HG03139 (cell line): Measurements from ENCODE around the gene SORCS3.

Experiments
- ATAC-seq: cut with Tn5 transposase; IDR thresholded peaks from one replicate; pipeline ENCODE4 v1.9.1; 2021; ENCODE audit not compliant: unreplicated experiment

Gene SORCS3

DNA sequence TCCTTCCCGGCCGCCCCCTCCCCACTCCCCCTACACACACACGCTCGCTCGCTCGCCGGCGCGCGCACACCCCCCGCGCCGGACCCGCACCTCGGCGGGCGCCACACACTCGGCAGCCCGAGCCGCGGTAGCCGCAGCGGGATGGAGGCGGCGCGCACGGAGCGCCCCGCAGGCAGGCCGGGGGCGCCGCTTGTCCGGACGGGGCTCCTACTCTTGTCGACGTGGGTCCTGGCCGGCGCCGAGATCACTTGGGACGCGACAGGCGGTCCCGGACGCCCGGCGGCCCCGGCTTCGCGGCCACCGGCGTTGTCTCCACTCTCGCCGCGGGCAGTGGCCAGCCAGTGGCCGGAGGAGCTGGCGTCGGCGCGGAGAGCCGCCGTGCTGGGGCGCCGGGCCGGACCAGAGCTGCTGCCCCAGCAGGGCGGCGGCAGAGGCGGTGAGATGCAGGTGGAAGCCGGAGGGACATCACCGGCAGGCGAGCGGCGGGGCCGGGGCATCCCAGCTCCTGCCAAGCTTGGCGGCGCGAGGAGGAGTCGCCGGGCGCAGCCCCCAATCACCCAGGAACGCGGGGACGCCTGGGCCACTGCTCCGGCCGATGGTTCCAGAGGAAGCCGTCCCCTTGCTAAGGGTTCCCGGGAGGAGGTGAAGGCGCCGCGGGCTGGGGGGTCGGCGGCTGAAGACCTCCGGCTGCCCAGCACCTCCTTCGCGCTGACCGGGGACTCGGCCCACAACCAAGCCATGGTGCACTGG lies at the start of gene SORCS3:
TSS of gene SORCS3 (plus strand) at position 104 of the 750 bp plus-strand sequence.
- ATAC-seq: no peak

DNA sequence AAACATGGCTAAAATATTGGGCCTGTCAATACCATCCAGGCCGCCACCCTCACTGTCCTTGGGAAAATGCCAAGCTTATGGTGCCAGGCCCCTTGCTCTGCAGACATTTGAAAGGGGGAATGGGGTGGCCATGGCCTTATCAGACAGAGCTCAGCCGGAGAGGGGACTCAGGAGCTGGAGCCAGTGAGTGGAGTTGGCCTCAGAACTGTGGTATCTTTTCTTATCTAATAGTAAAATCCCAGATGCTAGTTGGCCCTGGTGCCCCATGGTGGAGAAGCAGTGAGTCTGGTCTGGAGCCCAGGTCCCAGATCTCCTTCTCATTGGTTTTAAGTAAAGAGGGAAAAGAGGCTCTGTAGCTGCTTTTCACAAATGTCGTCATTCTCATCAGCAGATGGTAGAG lies 49.6 kb upstream of the SORCS3 start:
- ATAC-seq: no peak

DNA sequence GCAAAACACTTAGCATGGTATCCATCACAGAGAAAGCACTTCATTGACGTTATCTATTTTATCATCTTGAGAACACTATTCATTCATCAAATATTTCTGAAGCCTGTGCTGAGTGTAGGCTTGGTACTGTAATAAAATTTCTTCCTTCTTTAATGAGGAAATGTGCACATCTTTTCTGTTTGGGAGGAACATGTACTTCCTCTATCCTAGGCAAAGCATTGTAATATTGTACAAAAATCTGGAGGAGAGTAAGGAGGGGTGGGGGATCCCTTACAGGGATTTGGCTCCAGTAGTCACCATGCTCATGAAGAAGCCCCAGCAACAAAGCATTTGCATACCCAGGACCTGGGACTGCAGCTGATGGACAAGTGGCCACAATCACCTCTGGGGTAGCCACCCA lies 39.9 kb upstream of the SORCS3 start:
- no peak for ATAC-seq

DNA sequence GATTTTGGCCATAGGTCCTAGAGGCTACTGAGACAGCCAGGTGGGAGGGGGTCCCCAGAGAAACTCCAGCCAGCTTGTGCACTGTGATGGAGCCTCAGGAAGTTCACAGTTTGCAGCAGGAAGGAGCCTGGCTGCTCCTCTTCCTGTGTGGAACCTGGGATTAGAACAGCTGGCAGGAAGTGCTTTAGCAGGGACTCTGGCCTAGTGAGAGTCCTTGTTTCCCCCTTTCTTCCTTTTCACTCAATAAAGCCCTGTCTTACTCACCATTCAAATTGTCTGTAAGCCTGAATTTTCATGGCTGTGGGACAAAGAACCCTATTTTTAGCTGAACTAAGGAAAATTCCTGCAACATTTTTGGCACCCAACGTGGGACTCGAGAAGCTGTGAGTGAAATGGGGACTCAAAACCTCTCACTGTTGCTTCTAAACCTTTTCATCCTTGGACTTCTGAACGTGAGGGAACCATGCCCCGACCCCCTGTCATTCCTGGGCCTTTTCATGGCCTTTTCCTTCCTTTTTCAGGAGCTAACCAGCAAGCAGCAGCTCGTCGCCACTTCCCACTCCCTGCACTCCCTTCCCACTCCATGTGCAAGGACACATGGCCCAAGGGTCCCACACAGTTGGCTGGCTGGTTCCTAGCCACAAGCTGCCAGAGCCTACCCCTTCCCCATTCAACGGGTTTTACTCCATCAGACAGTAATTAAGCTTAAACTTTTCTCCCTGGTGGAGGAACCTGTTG lies 32.8 kb upstream of the SORCS3 start:
- ATAC-seq: no peak

DNA sequence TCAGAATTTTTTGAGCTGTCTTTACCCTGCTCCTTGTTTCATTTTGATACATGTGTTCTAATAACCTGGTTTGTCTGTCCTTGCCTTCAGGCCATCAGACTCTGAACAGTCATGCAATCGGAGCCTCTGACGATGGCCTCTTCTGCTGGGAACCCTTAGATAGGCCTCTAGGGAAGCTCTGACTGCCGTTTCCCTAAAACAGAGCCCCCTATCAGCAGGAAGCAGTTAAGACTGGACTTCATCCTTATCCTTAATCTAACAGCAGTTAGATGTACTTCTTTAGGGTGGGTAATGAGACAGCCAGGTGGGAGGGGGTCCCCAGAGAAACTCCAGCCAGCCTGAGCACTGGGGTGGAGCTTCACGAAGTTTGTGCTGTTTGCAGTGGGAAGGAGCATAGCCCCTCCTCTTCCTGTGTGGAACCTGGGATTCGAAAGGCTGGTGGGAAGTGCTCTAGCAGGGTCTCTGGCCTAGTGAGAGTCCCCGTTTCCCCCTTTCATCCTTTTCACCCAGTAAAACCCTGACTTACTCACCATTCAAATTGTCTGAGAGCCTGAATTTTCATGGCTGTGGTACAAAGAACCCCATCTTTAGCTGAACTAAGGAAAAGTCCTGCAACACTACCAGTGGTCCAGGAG lies 28.4 kb upstream of the SORCS3 start:
- no peak for ATAC-seq

DNA sequence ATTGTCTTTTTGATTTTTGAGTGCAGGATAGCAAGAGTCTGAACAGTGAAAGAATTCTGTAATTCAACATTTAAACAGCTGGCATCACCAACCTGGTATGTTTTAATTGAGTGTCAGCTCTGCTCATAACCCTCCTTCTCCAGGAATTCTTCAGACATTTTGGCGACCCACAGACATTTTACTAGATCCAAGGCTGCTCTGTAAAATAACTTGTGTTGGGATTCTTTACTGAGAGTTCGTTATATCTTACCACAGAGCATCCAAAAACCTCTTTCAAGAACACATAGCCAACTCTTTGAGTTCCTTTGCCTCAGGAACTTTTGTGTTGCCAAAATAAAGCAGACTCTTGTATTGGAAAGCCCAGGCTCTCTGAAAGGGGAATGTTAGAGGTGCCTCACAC lies 27.7 kb upstream of the SORCS3 start:
- ATAC-seq: no peak

DNA sequence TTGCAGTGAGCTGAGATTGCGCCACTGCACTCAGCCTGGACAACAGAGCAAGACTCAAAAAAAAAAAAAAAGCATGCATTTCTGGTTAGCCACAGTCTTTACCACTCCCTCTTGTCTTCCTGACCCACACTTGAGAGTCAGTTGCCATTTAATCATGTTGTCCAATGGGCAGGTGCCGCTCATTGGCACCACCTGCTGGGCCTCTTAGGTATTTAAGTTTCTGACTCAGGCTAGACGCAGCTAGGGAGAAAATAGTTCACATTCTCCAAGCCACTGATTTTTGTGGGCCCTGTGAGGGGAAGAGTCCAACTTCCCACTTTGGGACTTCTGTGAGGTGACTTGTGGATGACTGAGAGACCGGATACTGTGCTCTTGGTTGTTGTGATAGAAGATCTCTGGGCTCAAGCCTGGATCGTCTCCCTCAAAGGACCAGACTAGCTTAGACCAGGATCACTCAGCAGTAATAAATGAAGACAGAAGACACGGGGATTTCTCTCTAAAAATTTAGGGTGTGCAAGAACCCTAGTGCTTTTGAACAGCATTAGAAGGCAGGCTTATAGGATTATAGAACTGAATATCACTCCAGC lies 26.8 kb upstream of the SORCS3 start:
- peak; percentile 76 for ATAC-seq

DNA sequence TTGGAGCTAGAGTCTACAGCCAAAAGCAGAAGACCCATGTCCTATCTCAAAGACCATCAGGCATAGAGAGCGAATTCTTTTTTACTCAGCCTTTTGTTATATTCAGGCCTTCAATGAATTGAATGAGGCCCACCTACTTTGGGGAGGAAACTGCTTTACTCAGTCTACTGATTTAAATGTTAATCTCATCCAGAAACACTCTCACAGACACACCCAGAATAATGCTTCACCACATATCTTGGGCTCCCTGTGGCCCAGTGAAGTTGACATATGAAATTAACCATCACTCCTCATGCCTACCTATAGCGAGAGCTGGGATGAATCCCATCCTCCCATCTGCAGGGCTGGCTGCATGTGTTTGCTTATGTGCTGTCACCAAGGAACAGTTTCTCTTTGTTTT lies 26.0 kb upstream of the SORCS3 start:
- ATAC-seq: no peak

DNA sequence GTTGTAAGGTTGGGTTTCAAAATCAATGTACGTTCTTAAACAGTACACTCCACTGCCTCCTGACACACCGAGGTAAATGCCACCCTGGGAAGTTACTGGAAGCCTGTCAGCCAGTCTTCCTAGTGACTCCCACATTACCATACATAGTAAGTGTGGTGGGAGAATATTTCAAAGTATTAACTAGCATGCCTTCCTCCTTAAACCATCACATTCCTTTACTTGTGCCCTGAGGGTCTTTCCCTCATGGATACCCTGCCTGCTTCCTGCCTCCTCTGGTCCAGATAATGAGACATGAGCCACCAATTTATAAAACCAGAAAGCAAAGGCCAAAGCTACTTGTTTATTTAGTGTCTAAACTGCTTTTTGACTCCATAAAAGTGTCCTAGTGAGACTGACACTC lies 23.3 kb upstream of the SORCS3 start:
- no peak for ATAC-seq

DNA sequence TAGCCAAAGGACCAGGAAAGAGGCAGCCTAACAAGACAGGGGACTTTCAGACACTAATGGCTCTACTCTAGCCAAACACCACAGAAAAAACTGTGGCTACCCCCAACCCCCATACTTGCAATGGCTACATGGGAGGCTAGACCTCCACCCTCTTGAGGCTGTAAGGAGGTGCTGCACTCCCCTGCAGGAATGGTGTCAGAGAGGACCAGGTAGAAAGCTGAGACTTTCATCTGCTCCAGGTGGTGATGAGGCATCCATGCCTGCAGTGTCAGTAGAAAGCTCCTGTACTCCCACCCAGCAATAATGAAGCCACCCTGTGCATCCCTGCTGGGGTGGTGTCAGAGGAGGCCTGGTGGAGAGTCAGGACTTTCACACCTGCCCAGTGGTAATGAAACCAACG lies 18.9 kb upstream of the SORCS3 start:
- no peak for ATAC-seq

DNA sequence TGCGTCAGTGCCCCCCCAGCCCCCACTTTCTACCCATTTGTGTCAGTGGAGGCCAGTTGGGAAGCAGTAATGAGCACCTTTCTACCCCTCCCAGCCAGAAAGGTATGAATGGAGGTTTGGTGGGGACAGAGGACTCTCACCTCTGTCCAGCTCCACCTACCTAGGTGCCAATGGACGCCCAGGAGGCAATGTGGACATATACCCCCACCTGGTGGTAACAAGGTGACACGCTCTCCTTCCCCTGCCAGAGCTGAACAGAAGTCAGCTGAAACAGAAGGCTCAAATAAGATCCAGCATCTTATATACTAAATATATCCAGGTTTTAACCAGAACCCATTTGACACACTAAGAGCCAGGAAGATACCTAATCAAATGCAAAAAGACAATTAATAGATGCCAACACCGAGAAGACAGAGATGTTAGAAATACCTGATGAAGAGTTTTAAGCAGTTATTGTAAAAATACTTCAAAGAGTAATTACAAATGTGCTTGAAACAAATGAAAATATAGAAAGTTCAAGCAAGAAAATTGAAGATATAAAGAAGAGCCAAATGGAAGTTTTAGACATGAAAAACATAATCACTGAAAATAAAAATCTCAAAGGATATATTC lies 18.4 kb upstream of the SORCS3 start:
- no peak for ATAC-seq

DNA sequence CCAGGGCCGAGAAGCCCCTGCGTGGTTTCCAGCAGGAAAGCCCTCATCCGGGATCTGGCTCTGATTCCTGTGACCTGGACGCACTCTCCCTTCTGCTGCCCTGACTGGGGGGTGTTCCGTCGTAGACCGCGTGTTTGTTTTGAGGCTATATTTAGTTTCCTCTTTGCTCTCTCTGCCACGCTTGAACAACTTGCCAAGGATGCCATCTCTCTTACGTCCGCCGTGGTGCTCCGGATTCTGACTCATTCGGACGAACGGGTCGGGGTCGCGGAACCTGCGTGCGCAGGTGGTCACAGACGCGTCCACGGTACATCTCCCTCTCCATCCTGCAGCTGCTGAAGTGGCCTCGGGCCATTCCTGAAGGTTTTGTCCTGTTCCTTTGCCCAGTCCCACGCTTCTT lies 10.4 kb upstream of the SORCS3 start:
- ATAC-seq: no peak

DNA sequence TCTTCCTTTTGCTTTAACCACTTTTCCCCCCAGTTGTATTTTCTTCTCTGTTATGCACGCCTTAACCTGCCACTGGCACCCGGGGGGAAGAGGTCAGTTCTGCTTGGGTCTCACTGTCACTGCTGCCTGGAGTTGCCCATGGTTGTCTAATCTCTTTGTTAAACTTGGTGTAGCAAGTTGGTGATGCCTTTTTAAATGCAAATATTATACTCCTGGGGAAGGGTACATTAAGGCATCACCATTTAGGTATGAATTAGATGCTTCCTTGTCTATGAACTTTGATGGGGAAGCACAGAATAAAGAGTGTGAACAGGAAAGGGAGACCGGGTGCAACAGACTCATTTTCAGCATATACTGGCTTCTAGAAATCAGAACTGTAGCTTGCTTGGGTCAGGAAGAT lies 9.1 kb upstream of the SORCS3 start:
- ATAC-seq: no peak

DNA sequence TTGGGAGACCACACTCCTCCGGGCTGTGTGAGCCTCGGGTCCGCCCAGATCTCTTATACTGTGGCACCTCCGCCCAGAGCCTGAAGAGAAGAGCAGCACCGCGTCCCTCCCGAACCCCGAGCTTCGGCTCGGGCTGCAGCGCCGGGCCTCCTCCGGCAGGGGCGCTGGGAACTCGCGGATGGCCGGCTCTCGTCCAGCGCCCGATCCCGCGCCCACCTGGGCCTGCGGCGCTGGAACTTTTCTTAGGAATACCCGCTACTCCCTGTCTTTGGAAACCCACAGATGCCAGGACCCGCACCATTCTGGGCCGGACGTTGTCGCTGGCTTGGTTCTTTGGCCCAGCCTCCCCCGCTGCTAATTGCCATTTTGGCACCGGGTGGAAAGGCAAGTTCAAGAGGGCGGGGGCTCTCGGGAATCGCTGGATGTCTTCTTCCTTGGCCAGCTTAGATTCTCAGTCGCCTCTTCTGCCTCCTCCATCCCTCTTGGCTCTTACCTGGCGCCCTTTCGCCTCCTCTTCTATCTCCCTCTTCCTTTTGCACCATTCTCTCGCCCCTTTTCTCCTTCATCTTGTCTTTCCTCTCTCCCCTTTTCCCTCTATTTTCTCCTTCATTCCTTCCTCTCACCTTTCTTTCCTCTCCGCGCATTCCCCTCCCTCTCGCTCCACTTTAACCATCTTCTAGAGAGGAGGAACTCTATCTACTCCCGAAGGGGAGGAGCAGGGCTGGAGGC lies 2.1 kb upstream of the SORCS3 start:
- no peak for ATAC-seq

DNA sequence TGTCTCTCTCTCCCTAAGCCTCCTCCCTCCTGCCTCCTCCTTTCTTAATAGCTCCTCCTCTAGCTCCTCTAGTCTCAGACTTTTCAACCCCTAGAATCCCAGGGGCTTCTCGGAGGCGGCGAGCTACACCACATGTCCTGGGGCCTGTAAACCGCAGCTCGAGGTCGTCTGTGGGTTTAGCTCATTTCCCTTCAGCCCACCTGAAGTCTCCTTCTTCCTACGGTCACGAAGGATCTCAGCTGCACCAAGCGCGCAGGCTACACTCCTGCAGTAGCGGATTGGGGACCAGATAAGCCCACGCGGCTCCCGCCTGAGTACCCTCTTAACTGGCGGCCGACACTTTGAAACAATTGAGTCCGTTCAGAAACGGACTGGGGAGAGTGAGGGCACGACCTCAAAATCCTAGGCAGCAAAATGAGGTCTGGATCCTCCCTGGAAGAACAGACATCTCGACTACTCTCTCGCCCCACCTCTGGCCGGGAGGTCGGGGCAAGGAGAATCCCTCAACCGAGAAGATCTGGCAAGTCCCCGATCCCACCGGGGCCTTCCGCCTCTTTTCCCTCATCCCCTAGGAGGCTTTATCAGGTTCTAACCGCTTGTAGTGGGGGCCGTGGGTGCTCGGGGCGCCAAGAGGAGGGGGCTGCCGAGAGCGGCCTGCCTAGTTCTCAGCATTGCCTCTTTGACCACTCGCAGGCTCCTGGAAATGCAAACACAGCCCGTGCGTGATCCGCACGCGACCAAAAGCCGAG lies 1.3 kb upstream of the SORCS3 start:
- ATAC-seq: no peak

DNA sequence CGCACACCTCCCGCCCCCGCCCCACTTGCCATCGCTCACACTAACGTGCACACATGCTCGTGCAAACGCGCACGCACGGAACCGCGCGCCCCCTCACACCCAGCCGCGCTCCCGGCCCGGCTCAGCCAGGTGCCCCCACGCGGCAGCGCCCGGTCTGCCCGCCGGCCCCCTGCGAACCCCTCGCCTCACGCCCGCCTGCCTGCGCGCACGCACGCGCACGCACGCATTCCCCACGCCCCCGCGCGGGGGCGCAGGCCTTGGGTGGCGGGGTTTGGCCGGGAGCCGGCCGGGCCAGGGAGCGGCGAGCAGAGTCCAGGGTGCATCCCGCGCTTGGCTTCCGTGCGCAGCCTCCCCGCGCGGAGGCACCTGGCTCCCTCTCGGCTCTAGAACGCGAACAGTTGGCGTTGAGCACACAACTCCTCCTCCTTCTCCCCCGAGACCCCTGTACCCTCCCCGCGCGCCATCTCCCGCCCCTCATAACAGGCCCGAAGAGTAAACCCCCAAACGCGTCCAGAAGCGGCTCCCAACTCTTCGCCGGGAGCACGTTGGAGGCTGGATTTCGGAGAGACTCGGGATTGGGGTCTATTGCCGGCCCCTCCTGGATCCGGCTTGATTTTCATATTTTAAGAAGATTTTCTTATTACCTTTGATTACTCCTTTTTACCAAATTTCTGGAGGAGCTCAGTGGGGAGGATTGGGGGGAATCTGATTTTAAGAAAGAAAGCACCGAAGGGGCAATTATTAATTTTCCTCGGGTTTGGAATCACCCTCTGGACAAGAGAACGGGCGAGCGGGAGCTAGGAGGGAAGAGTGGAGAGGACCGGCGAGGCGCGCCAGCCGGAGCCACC lies 527 bp upstream of the SORCS3 start:
- ATAC-seq: no peak

DNA sequence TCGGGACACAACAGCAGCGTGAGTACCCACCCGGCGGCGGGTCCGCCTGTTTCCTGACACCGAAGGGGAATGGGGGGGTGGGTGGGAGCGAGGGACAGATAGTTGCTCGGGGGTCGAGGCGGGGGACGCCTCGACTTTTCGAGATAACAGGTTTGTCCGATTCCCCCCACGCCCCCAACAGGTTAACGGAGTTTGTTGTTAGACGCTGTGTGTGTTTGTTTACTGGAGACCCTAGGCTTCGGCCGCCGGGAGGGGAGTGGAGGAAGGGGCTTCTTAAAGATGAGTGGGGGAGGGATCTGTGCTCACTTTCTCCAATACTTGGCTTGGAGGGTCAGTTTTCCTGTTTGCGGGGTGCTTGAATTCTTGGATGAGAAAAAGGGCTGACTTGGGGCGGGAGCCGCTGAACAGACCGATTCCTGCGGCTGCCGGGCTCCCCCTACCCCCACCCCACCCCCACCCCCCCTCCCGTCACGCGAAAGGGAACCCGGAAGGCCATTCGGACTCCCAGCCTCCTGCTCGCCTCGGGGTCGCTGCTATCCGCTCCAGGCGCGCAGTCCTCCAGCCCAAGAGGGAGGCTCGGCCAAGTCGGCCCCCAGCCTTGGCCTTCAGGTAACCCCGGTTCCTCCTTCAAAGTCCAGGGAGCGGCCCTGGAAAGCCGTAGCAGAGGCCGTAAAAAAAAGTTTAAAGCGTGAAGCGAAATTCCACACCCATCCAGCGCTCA lies 1.0 kb downstream of the SORCS3 start:
- no peak for ATAC-seq

DNA sequence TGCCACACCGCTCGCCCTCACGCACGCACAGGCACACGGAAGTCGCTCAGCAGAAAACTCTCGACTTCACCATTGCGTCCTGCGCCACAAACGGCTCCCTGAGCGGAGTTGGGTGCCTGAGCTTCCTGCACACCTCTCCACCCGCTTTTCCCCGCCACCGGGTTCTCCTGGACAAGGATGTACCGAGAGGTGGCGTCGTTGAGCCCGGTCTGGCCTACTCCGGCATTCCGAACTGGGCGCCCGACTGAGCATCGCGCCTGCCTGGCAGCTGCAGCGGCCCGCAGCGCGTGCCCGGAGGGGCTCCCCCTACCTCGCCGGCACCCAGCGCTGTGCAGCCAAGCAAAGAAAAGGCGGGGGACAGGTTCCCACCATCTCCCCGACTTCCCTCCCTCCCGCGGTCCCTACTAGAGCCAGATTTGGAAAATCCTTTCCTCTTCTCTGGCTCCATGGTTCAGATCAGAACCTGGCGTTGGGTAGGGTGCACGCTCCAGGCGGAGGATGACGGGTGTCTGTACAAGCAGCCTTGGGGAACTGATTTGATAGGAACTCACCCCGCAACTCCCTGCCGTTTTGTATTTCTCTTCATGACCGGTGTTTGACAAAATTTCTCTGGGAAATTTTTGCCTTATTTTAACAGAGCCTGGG lies 1.7 kb downstream of the SORCS3 start:
- ATAC-seq: no peak
